ENCODE results near the gene GALNT11.
A peak's percentile ranks its signal among the peaks of the same experiment; 100 is the strongest.

GALNT11 gene

GRCh38 chr7:152025077-152025936 is at the start of gene GALNT11:
Gene GALNT11 (plus strand): TSS chr7:152025674. CDS start chr7:152094228, 68,554 bp downstream.
- H3K9me3 ChIP-seq (ENCODE audit: control insufficient read depth, insufficient read depth, low read length) = no peaks in the 10 kb centered on the region
- H3K27me3 ChIP-seq (ENCODE audit: control insufficient read depth, insufficient read depth, low read length) = no peaks in the 10 kb centered on the region
- H3K27ac ChIP-seq (ENCODE audit: low read length) = no peak within 1 kb of the TSS
- H3K4me3 ChIP-seq (ENCODE audit: low read length) = peak within 1 kb of the TSS; percentile 74; the same call in 1 of the 2 replicates
- DNase-seq (ENCODE audit: low read depth, low spot score) = peak; percentile 39
- no peaks in the 10 kb centered on the region; the same call in none of the 2 replicates for H3K36me3 ChIP-seq (ENCODE audit: control insufficient read depth, insufficient read depth, low read length)
- H3K4me1 ChIP-seq (ENCODE audit: control insufficient read depth, insufficient read depth, low read length) = no peaks in the 10 kb centered on the region
- no CpG with 5 or more reads among the region's 84 CpGs for WGBS (ENCODE audit: insufficient coverage, insufficient read length)

- DNase-seq (ENCODE audit: low read depth, low spot score) = no peak
- Histone ChIP-seq H3K27ac (ENCODE audit: low read length) (no peak overlapping the region), H3K4me3 (ENCODE audit: low read length) (no peak overlapping the region), H3K4me1 (ENCODE audit: control insufficient read depth, insufficient read depth, low read length) (no peaks in the 10 kb centered on the region), H3K27me3 (ENCODE audit: control insufficient read depth, insufficient read depth, low read length) (no peaks in the 10 kb centered on the region), H3K36me3 (ENCODE audit: control insufficient read depth, insufficient read depth, low read length) (no peaks in the 10 kb centered on the region), H3K9me3 (ENCODE audit: control insufficient read depth, insufficient read depth, low read length) (no peaks in the 10 kb centered on the region)
- no CpG with 5 or more reads among the region's 4 CpGs for WGBS (ENCODE audit: insufficient coverage, insufficient read length)
Observed at GRCh38 chr7:151978616-151979015, 46.9 kb upstream of the GALNT11 start.

- DNase-seq (ENCODE audit: low read depth, low spot score) = no peak
- no peaks in the 10 kb centered on the region for H3K36me3 ChIP-seq (ENCODE audit: control insufficient read depth, insufficient read depth, low read length)
- H3K27me3 ChIP-seq (ENCODE audit: control insufficient read depth, insufficient read depth, low read length) = no peaks in the 10 kb centered on the region
- H3K4me1 ChIP-seq (ENCODE audit: control insufficient read depth, insufficient read depth, low read length) = no peaks in the 10 kb centered on the region
- WGBS (ENCODE audit: insufficient coverage, insufficient read length) = no CpG with 5 or more reads among the region's 3 CpGs
- H3K9me3 ChIP-seq (ENCODE audit: control insufficient read depth, insufficient read depth, low read length) = no peaks in the 10 kb centered on the region
- no peak overlapping the region for H3K4me3 ChIP-seq (ENCODE audit: low read length)
- H3K27ac ChIP-seq (ENCODE audit: low read length) = no peak overlapping the region
Observed at GRCh38 chr7:151981223-151981622, 44.3 kb upstream of the GALNT11 start.

GRCh38 chr7:151982806-151983205 is 42.7 kb upstream of the GALNT11 start:
- H3K4me3 ChIP-seq (ENCODE audit: low read length) = no peak overlapping the region
- no peaks in the 10 kb centered on the region for H3K9me3 ChIP-seq (ENCODE audit: control insufficient read depth, insufficient read depth, low read length)
- no peaks in the 10 kb centered on the region for H3K27me3 ChIP-seq (ENCODE audit: control insufficient read depth, insufficient read depth, low read length)
- no peak overlapping the region for H3K27ac ChIP-seq (ENCODE audit: low read length)
- DNase-seq (ENCODE audit: low read depth, low spot score) = no peak
- H3K4me1 ChIP-seq (ENCODE audit: control insufficient read depth, insufficient read depth, low read length) = no peaks in the 10 kb centered on the region
- H3K36me3 ChIP-seq (ENCODE audit: control insufficient read depth, insufficient read depth, low read length) = no peaks in the 10 kb centered on the region
- no CpG with 5 or more reads among the region's 5 CpGs for WGBS (ENCODE audit: insufficient coverage, insufficient read length)

GRCh38 chr7:151984612-151985011 is 40.9 kb upstream of the GALNT11 start:
- DNase-seq (ENCODE audit: low read depth, low spot score) = no peak
- no CpG with 5 or more reads among the region's 3 CpGs for WGBS (ENCODE audit: insufficient coverage, insufficient read length)
- no peaks in the 10 kb centered on the region for H3K4me1 ChIP-seq (ENCODE audit: control insufficient read depth, insufficient read depth, low read length)
- no peak overlapping the region for H3K27ac ChIP-seq (ENCODE audit: low read length)
- H3K9me3 ChIP-seq (ENCODE audit: control insufficient read depth, insufficient read depth, low read length) = no peaks in the 10 kb centered on the region
- H3K36me3 ChIP-seq (ENCODE audit: control insufficient read depth, insufficient read depth, low read length) = no peaks in the 10 kb centered on the region
- H3K27me3 ChIP-seq (ENCODE audit: control insufficient read depth, insufficient read depth, low read length) = no peaks in the 10 kb centered on the region
- no peak overlapping the region for H3K4me3 ChIP-seq (ENCODE audit: low read length)

- H3K27ac ChIP-seq (ENCODE audit: low read length) = no peak overlapping the region
- no peaks in the 10 kb centered on the region for H3K4me1 ChIP-seq (ENCODE audit: control insufficient read depth, insufficient read depth, low read length)
- no peak overlapping the region for H3K4me3 ChIP-seq (ENCODE audit: low read length)
- H3K27me3 ChIP-seq (ENCODE audit: control insufficient read depth, insufficient read depth, low read length) = no peaks in the 10 kb centered on the region
- H3K9me3 ChIP-seq (ENCODE audit: control insufficient read depth, insufficient read depth, low read length) = no peaks in the 10 kb centered on the region
- H3K36me3 ChIP-seq (ENCODE audit: control insufficient read depth, insufficient read depth, low read length) = no peaks in the 10 kb centered on the region
- no CpG with 5 or more reads among the region's 18 CpGs for WGBS (ENCODE audit: insufficient coverage, insufficient read length)
- DNase-seq (ENCODE audit: low read depth, low spot score) = no peak
Observed at GRCh38 chr7:151987748-151988529, 37.5 kb upstream of the GALNT11 start.

- no CpG with 5 or more reads among the region's 12 CpGs for WGBS (ENCODE audit: insufficient coverage, insufficient read length)
- Histone ChIP-seq H3K27ac (ENCODE audit: low read length) (no peak overlapping the region), H3K27me3 (ENCODE audit: control insufficient read depth, insufficient read depth, low read length) (no peaks in the 10 kb centered on the region), H3K4me3 (ENCODE audit: low read length) (no peak overlapping the region), H3K36me3 (ENCODE audit: control insufficient read depth, insufficient read depth, low read length) (no peaks in the 10 kb centered on the region), H3K9me3 (ENCODE audit: control insufficient read depth, insufficient read depth, low read length) (no peaks in the 10 kb centered on the region), H3K4me1 (ENCODE audit: control insufficient read depth, insufficient read depth, low read length) (no peaks in the 10 kb centered on the region)
- peak; percentile 43 for DNase-seq (ENCODE audit: low read depth, low spot score)
Observed at GRCh38 chr7:151992375-151992774, 33.1 kb upstream of the GALNT11 start.

- Histone ChIP-seq H3K27ac (ENCODE audit: low read length) (no peak overlapping the region), H3K4me1 (ENCODE audit: control insufficient read depth, insufficient read depth, low read length) (no peaks in the 10 kb centered on the region), H3K9me3 (ENCODE audit: control insufficient read depth, insufficient read depth, low read length) (no peaks in the 10 kb centered on the region), H3K4me3 (ENCODE audit: low read length) (no peak overlapping the region), H3K27me3 (ENCODE audit: control insufficient read depth, insufficient read depth, low read length) (no peaks in the 10 kb centered on the region), H3K36me3 (ENCODE audit: control insufficient read depth, insufficient read depth, low read length) (no peaks in the 10 kb centered on the region)
- no CpG with 5 or more reads among the region's 14 CpGs for WGBS (ENCODE audit: insufficient coverage, insufficient read length)
- DNase-seq (ENCODE audit: low read depth, low spot score) = no peak
Observed at GRCh38 chr7:151993977-151994676, 31.3 kb upstream of the GALNT11 start.

- H3K27me3 ChIP-seq (ENCODE audit: control insufficient read depth, insufficient read depth, low read length) = no peaks in the 10 kb centered on the region
- no peak for DNase-seq (ENCODE audit: low read depth, low spot score)
- H3K9me3 ChIP-seq (ENCODE audit: control insufficient read depth, insufficient read depth, low read length) = no peaks in the 10 kb centered on the region
- H3K4me3 ChIP-seq (ENCODE audit: low read length) = no peak overlapping the region
- H3K36me3 ChIP-seq (ENCODE audit: control insufficient read depth, insufficient read depth, low read length) = no peaks in the 10 kb centered on the region
- no peak overlapping the region for H3K27ac ChIP-seq (ENCODE audit: low read length)
- H3K4me1 ChIP-seq (ENCODE audit: control insufficient read depth, insufficient read depth, low read length) = no peaks in the 10 kb centered on the region
- 100% methylated on average over 1 of the region's 6 CpGs for WGBS (ENCODE audit: insufficient coverage, insufficient read length)
Observed at GRCh38 chr7:151999424-152000090, 25.9 kb upstream of the GALNT11 start.

GRCh38 chr7:152000191-152000590 is 25.3 kb upstream of the GALNT11 start:
- no peaks in the 10 kb centered on the region for H3K27me3 ChIP-seq (ENCODE audit: control insufficient read depth, insufficient read depth, low read length)
- no peak overlapping the region for H3K4me3 ChIP-seq (ENCODE audit: low read length)
- WGBS (ENCODE audit: insufficient coverage, insufficient read length) = no CpG with 5 or more reads among the region's 1 CpG
- no peak for DNase-seq (ENCODE audit: low read depth, low spot score)
- no peaks in the 10 kb centered on the region for H3K4me1 ChIP-seq (ENCODE audit: control insufficient read depth, insufficient read depth, low read length)
- H3K36me3 ChIP-seq (ENCODE audit: control insufficient read depth, insufficient read depth, low read length) = no peaks in the 10 kb centered on the region
- H3K27ac ChIP-seq (ENCODE audit: low read length) = no peak overlapping the region
- no peaks in the 10 kb centered on the region for H3K9me3 ChIP-seq (ENCODE audit: control insufficient read depth, insufficient read depth, low read length)

All from iPS DF 6.9 (cell line).